Activated CD4-positive, alpha-beta memory T cell treated with anti-CD3 and anti-CD28 coated beads for 36 hours (primary cell): Measurements from ENCODE around the gene BEST1. TPM values are rescaled to one million over a fixed set of nuclear protein-coding genes. Genes with fewer than 3 reads are reported as not detected.
A peak's percentile ranks its signal among the peaks of the same experiment; 100 is the strongest.

Experiments
- CTCF ChIA-PET: fragments of 350-600 bp; sonication (Branson Sonifier 250); formaldehyde crosslinking; loops from one replicate; lab custom pipeline; 2021; ENCODE audit warnings: antibody characterized with exemption, inconsistent platforms; lab: Charles Lee
- POLR2A ChIA-PET: fragments of 350-600 bp; sonication (Branson Sonifier 250); formaldehyde crosslinking; loops from one replicate; lab custom pipeline; 2021; ENCODE audit warnings: antibody characterized with exemption; lab: Charles Lee
- DNase-seq: peaks from one replicate; pipeline ENCODE4 v3.0.0-alpha.2; 2020
- H3K27ac Mint-ChIP-seq: one replicate; pipeline ENCODE4 v1.8.0; 2021; ENCODE audit warnings: mixed read lengths
- H3K27me3 Mint-ChIP-seq: one replicate; pipeline ENCODE4 v1.8.0; 2021; ENCODE audit warnings: mixed read lengths
- H3K36me3 Mint-ChIP-seq: one replicate; pipeline ENCODE4 v1.8.0; 2021; ENCODE audit warnings: mixed read lengths
- H3K4me1 Mint-ChIP-seq: one replicate; pipeline ENCODE4 v1.8.0; 2021; ENCODE audit warnings: low read depth, mixed read lengths
- H3K4me3 Mint-ChIP-seq: one replicate; pipeline ENCODE4 v1.8.0; 2021; ENCODE audit warnings: mild to moderate bottlenecking, mixed read lengths
- H3K9me3 Mint-ChIP-seq: one replicate; pipeline ENCODE4 v1.8.0; 2021; ENCODE audit warnings: mixed read lengths
- intact Hi-C: fragments of 100-400 bp; cut with micrococcal nuclease; formaldehyde crosslinking; loops from one replicate; pipeline ENCODE4 v1.15.1; 2023
- total RNA-seq, 2 experiments: library from RNA; stranded (reverse); gene quantifications; one replicate each; pipeline ENCODE4 v1.2.3, GENCODE V29; 2021

Gene BEST1
- under 1 TPM; 0.41 to 0.48 TPM for total RNA-seq

GRCh38 chr11:61950035-61950547 lies at the start of gene BEST1:
Gene BEST1, plus strand, starts transcription at chr11:61950351. Its CDS starts 1,456 bp downstream, at chr11:61951807.
- ChIA-PET POLR2A (interaction anchor here (1.3 kb wide), 1 partner anchor 16 kb away, joined by 4 read pairs; no protein-coding TSS in a partner anchor), CTCF (interaction anchor here (1.5 to 8.7 kb wide), 4 partner anchors 51 to 158 kb away, joined by 3 to 237 read pairs (median 60); no protein-coding TSS in a partner anchor)
- no peaks in the 10 kb centered on the region for H3K9me3 Mint-ChIP-seq
- intact Hi-C loops = no loop called here
- H3K4me1 Mint-ChIP-seq = no peaks in the 10 kb centered on the region
- DNase-seq = no peak
- no peaks in the 10 kb centered on the region for H3K36me3 Mint-ChIP-seq
- no peak within 1 kb of the TSS for H3K4me3 Mint-ChIP-seq
- peaks cover 4% of the 10 kb centered on the region for H3K27me3 Mint-ChIP-seq
- no peak within 1 kb of the TSS for H3K27ac Mint-ChIP-seq

GRCh38 chr11:61901397-61901796 lies 48.8 kb upstream of the BEST1 start:
- POLR2A ChIA-PET = no interaction called here
- peaks cover 7% of the 10 kb centered on the region for H3K4me1 Mint-ChIP-seq
- DNase-seq = no peak
- no peak overlapping the region for H3K4me3 Mint-ChIP-seq
- no peaks in the 10 kb centered on the region for H3K27me3 Mint-ChIP-seq
- H3K27ac Mint-ChIP-seq = no peak overlapping the region
- CTCF ChIA-PET = interaction anchor here (0.8 to 15.1 kb wide), 6 partner anchors 12 to 206 kb away, joined by 3 to 417 read pairs (median 132); partner anchors contain the start of genes BEST1, FADS3 and RAB3IL1
- H3K36me3 Mint-ChIP-seq = no peaks in the 10 kb centered on the region
- intact Hi-C loops = no loop called here
- H3K9me3 Mint-ChIP-seq = no peaks in the 10 kb centered on the region

GRCh38 chr11:61902313-61902712 lies 47.8 kb upstream of the BEST1 start:
- Mint-ChIP-seq H3K4me3 (no peak overlapping the region), H3K4me1 (peaks cover 7% of the 10 kb centered on the region), H3K9me3 (no peaks in the 10 kb centered on the region), H3K36me3 (no peaks in the 10 kb centered on the region), H3K27me3 (no peaks in the 10 kb centered on the region), H3K27ac (no peak overlapping the region)
- intact Hi-C loops = no loop called here
- no peak for DNase-seq
- CTCF ChIA-PET = interaction anchor here (8.0 to 15.1 kb wide), 3 partner anchors 46 to 206 kb away, joined by 237 to 417 read pairs (median 277); partner anchors contain the start of gene BEST1
- POLR2A ChIA-PET = no interaction called here

GRCh38 chr11:61903845-61904244 lies 46.3 kb upstream of the BEST1 start:
- CTCF ChIA-PET = interaction anchor here (0.9 to 15.1 kb wide), 7 partner anchors 22 to 647 kb away, joined by 3 to 417 read pairs (median 5); partner anchors contain the start of gene BEST1
- no peak overlapping the region for H3K4me3 Mint-ChIP-seq
- H3K27me3 Mint-ChIP-seq = no peaks in the 10 kb centered on the region
- no peaks in the 10 kb centered on the region for H3K36me3 Mint-ChIP-seq
- H3K27ac Mint-ChIP-seq = no peak overlapping the region
- H3K9me3 Mint-ChIP-seq = no peaks in the 10 kb centered on the region
- H3K4me1 Mint-ChIP-seq = peaks cover 7% of the 10 kb centered on the region
- POLR2A ChIA-PET = interaction anchor here (0.6 kb wide), 1 partner anchor 173 kb away, joined by 3 read pairs; no protein-coding TSS in a partner anchor
- intact Hi-C loops = no loop called here
- no peak for DNase-seq

- POLR2A ChIA-PET = interaction anchor here (0.6 kb wide), 1 partner anchor 172 kb away, joined by 3 read pairs; no protein-coding TSS in a partner anchor
- DNase-seq = peak; percentile 43
- peaks cover under 1% of the 10 kb centered on the region for H3K4me1 Mint-ChIP-seq
Measured at GRCh38 chr11:61904539-61905048, 45.6 kb upstream of the BEST1 start.

GRCh38 chr11:61905067-61905696 lies 45.0 kb upstream of the BEST1 start:
- no peak overlapping the region for H3K27ac Mint-ChIP-seq
- DNase-seq = no peak
- no peaks in the 10 kb centered on the region for H3K27me3 Mint-ChIP-seq
- ChIA-PET CTCF (interaction anchor here (1.0 to 15.1 kb wide), 2 partner anchors 178 to 203 kb away, joined by 4 to 417 read pairs; no protein-coding TSS in a partner anchor), POLR2A (no interaction called here)
- H3K9me3 Mint-ChIP-seq = no peaks in the 10 kb centered on the region
- no peaks in the 10 kb centered on the region for H3K4me1 Mint-ChIP-seq
- intact Hi-C loops = no loop called here
- no peaks in the 10 kb centered on the region for H3K36me3 Mint-ChIP-seq
- H3K4me3 Mint-ChIP-seq = no peak overlapping the region

More at GRCh38 chr11:61904539-61905048, 45.6 kb upstream of the BEST1 start:
- CTCF ChIA-PET = interaction anchor here (1.0 to 15.1 kb wide), 3 partner anchors 23 to 203 kb away, joined by 4 to 417 read pairs (median 5); no protein-coding TSS in a partner anchor
- intact Hi-C loops = no loop called here
- Mint-ChIP-seq H3K4me3 (no peak overlapping the region), H3K9me3 (no peaks in the 10 kb centered on the region), H3K27me3 (no peaks in the 10 kb centered on the region), H3K27ac (no peak overlapping the region), H3K36me3 (no peaks in the 10 kb centered on the region)

GRCh38 chr11:61905801-61906521 lies 44.2 kb upstream of the BEST1 start:
- intact Hi-C loops = no loop called here
- ChIA-PET POLR2A (no interaction called here), CTCF (interaction anchor here (0.5 to 15.1 kb wide), 2 partner anchors 101 to 177 kb away, joined by 3 to 417 read pairs; no protein-coding TSS in a partner anchor)
- Mint-ChIP-seq H3K4me1 (no peaks in the 10 kb centered on the region), H3K36me3 (no peaks in the 10 kb centered on the region), H3K27ac (no peak overlapping the region), H3K4me3 (no peak overlapping the region), H3K9me3 (no peaks in the 10 kb centered on the region), H3K27me3 (no peaks in the 10 kb centered on the region)
- no peak for DNase-seq

GRCh38 chr11:61906522-61906909 lies 43.6 kb upstream of the BEST1 start:
- Mint-ChIP-seq H3K36me3 (no peaks in the 10 kb centered on the region), H3K9me3 (no peaks in the 10 kb centered on the region), H3K27ac (no peak overlapping the region), H3K27me3 (no peaks in the 10 kb centered on the region), H3K4me3 (no peak overlapping the region), H3K4me1 (no peaks in the 10 kb centered on the region)
- no peak for DNase-seq
- intact Hi-C loops = no loop called here
- ChIA-PET CTCF (interaction anchor here (2.6 to 15.1 kb wide), 3 partner anchors 8 to 177 kb away, joined by 15 to 417 read pairs (median 35); no protein-coding TSS in a partner anchor), POLR2A (no interaction called here)

GRCh38 chr11:61907282-61907681 lies 42.9 kb upstream of the BEST1 start:
- ChIA-PET CTCF (interaction anchor here (1.1 to 4.4 kb wide), 3 partner anchors 9 to 174 kb away, joined by 4 to 35 read pairs (median 15); no protein-coding TSS in a partner anchor), POLR2A (no interaction called here)
- DNase-seq = no peak

GRCh38 chr11:61907871-61908729 lies 42.1 kb upstream of the BEST1 start:
- CTCF ChIA-PET = interaction anchor here (1.1 to 4.4 kb wide), 4 partner anchors 10 to 200 kb away, joined by 4 to 35 read pairs (median 12); no protein-coding TSS in a partner anchor
- H3K27me3 Mint-ChIP-seq = no peaks in the 10 kb centered on the region
- no peaks in the 10 kb centered on the region for H3K9me3 Mint-ChIP-seq
- no peaks in the 10 kb centered on the region for H3K4me1 Mint-ChIP-seq
- H3K4me3 Mint-ChIP-seq = no peak overlapping the region
- POLR2A ChIA-PET = no interaction called here
- intact Hi-C loops = no loop called here
- H3K36me3 Mint-ChIP-seq = no peaks in the 10 kb centered on the region
- no peak for DNase-seq
- H3K27ac Mint-ChIP-seq = no peak overlapping the region

More at GRCh38 chr11:61907282-61907681, 42.9 kb upstream of the BEST1 start:
- H3K36me3 Mint-ChIP-seq = no peaks in the 10 kb centered on the region
- intact Hi-C loops = no loop called here
- no peak overlapping the region for H3K4me3 Mint-ChIP-seq
- H3K4me1 Mint-ChIP-seq = no peaks in the 10 kb centered on the region
- no peaks in the 10 kb centered on the region for H3K9me3 Mint-ChIP-seq
- H3K27me3 Mint-ChIP-seq = no peaks in the 10 kb centered on the region
- no peak overlapping the region for H3K27ac Mint-ChIP-seq
